Measurements from ENCODE around the gene CACNB4.
A peak's percentile ranks its signal among the peaks of the same experiment; 100 is the strongest.
"Not testable (repeated sequence)": the region's sequence is repeated elsewhere in the genome, so short reads cannot be mapped to it uniquely, and the experiment has no call there.

CACNB4 gene

GRCh38 chr2:152012697-152013096 lies 86.1 kb downstream of the CACNB4 start:
- no peak overlapping the region for H3K4me3 ChIP-seq (ENCODE audit: low read depth, low read length)
- no peak for DNase-seq (ENCODE audit: low read depth)
- no peak for TF ChIP-seq CTCF (IDR thresholded peaks at IDR 0.05; ENCODE audit: low read depth, low read length, missing control alignments)

- H3K4me3 ChIP-seq (ENCODE audit: low read depth, low read length): no peak overlapping the region
- no peak for DNase-seq (ENCODE audit: low read depth)
- TF ChIP-seq CTCF (IDR thresholded peaks at IDR 0.05; ENCODE audit: low read depth, low read length, missing control alignments): no peak
These were observed 87.1 kb downstream of the CACNB4 start for GRCh38 chr2:152011724-152012123.

- no peak for DNase-seq (ENCODE audit: low read depth)
- no peak for TF ChIP-seq CTCF (IDR thresholded peaks at IDR 0.05; ENCODE audit: low read depth, low read length, missing control alignments)
- no peak overlapping the region for H3K4me3 ChIP-seq (ENCODE audit: low read depth, low read length)
These were observed 93.2 kb downstream of the CACNB4 start for GRCh38 chr2:152005607-152006006.

- DNase-seq (ENCODE audit: low read depth); H3K4me3 ChIP-seq (ENCODE audit: low read depth, low read length): not testable (repeated sequence)
These were observed 95.6 kb downstream of the CACNB4 start for GRCh38 chr2:152003283-152003682.

- TF ChIP-seq CTCF (IDR thresholded peaks at IDR 0.05; ENCODE audit: low read depth, low read length, missing control alignments): peak; percentile 93
- no peak for DNase-seq (ENCODE audit: low read depth)
- no peak overlapping the region for H3K4me3 ChIP-seq (ENCODE audit: low read depth, low read length)
These were observed 99.8 kb downstream of the CACNB4 start for GRCh38 chr2:151999053-151999452.

- DNase-seq (ENCODE audit: low read depth): no peak
- no peak overlapping the region for H3K4me3 ChIP-seq (ENCODE audit: low read depth, low read length)
- no peak for TF ChIP-seq CTCF (IDR thresholded peaks at IDR 0.05; ENCODE audit: low read depth, low read length, missing control alignments)
These were observed 102.4 kb downstream of the CACNB4 start for GRCh38 chr2:151996243-151997003.

- no peak for TF ChIP-seq CTCF (IDR thresholded peaks at IDR 0.05; ENCODE audit: low read depth, low read length, missing control alignments)
- DNase-seq (ENCODE audit: low read depth): no peak
These were observed 103.7 kb downstream of the CACNB4 start for GRCh38 chr2:151995161-151995557.

GRCh38 chr2:151994178-151994577 lies 104.7 kb downstream of the CACNB4 start:
- H3K4me3 ChIP-seq (ENCODE audit: low read depth, low read length); DNase-seq (ENCODE audit: low read depth): not testable (repeated sequence)

More at GRCh38 chr2:151995161-151995557, 103.7 kb downstream of the CACNB4 start:
- no peak overlapping the region for H3K4me3 ChIP-seq (ENCODE audit: low read depth, low read length)

All from GM12864 (cell line).